Activated T-helper 1 cell treated with Interleukin-2 at 50 U/mL for 16 hours (primary cell): ENCODE measurements around the gene GRM8.

Experiments used
- DNase-seq: peaks from one replicate; pipeline ENCODE4 v3.0.0-alpha.2; 2020; ENCODE audit warnings: low read depth

Gene GRM8

DNA sequence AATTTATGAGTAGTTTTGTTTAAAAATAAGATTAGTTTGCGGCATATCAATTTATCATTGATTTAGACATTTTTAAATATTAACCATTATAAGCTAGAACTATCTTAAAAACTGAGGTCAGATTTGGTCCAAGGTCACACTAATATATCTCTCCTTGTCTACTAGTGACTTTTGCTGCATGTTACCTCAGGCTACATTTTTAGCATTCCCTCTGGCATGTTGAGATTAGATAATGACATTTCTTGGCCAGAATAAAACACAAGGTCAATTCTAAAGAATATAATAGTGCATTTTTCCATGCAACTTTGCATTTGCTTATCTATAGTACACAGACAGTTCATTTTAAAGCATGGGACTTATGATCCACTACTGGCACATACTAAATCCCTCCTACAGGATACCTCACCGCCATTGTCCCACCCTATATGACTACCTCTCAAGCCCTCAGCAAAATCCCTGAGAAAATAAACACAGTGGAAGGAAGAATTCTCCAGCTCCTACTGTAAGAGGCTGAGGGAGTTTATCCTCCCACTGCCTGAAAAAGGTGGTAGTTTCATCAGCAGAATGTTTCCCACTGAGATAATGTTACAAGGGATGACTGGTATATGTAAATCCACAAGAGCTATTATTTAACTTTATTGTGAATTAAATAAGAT, 816.4 kb downstream of the GRM8 start:
- DNase-seq: no peak

- DNase-seq: no peak
Measured at GRCh38 chr7:126426652-126427051, 826.1 kb downstream of the GRM8 start.

- no peak for DNase-seq
Measured at GRCh38 chr7:126424985-126425384, 827.8 kb downstream of the GRM8 start.

GRCh38 chr7:126419047-126419446, 833.7 kb downstream of the GRM8 start:
- no peak for DNase-seq

GRCh38 chr7:126411821-126412383, 840.8 kb downstream of the GRM8 start:
- no peak for DNase-seq

DNA sequence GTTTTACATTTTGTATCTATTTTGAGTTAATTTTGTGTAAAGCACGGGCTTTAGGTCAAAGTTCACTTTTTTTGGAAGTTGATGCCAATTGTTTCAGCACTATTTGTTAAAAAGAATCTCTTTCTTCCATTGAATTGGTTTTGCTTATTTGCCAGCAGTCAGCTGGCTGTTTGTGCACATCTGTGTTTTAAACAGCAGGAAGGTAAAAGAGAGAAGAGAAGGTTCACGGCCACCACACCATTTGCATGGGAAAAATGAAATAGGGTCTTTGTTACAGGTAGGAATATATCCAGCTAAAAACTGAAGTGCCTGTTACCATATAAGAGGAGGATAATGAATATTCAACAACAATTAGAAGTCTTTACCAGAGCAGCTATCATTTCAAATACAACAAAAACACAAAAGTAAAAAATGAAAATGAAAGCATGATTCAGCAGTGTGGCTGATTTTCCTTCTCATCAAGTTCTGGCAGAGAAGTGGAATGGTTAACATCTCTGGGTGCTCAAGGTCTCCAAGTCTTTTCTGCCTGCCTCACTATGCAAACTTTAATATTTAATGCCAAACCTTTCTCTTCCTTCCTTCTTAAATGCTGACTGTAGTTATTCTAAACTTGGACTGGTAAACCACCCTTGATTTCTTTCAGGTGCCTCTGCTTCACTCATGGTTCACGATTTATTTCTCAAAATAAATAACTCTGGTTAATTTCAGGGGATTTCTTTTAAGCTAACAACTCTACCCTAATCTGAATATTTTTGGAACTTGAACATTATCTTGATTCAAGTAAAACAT, 841.5 kb downstream of the GRM8 start:
- DNase-seq: no peak

GRCh38 chr7:126403040-126403439, 849.7 kb downstream of the GRM8 start:
- no peak for DNase-seq

DNA sequence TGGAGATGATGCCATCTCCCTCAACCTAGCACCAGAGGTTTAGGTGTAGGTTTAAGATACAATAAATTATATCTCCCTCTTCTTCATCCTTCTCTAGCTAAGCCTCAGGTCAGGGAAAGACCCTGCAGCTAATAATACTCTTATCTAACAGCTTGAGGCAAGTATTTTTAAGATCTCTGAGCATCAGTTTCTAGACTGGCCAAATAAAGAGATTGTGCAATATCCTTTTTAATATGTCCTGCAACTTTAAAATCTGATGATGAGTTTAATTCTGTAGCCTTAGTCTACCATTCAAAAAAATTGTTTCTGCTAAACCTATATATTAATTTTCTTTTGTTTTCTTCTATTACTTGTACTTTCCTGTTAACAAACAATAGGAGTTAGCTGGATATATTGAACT, 850.8 kb downstream of the GRM8 start:
- no peak for DNase-seq

- DNase-seq: no peak
Measured at GRCh38 chr7:126398851-126399529, 853.8 kb downstream of the GRM8 start.

DNA sequence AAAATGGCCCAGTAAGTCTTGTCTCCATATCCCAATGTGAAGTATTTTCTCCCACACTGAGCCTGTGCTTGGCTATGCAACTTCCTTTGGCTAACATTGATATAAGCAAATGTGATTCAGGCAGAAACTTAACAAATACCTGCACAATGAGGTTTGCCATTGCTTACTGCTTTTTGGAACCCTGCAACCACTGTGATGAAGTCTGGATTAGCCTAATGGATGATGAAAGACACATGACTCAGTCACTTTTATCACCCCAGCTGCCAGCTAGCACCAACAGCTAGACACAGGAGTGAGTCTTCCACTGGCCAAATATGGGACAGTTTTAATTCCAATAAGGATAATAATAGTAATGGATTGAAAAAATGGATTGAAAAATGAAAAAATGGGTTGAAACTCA, 854.5 kb downstream of the GRM8 start:
- no peak for DNase-seq

- no peak for DNase-seq
Measured at GRCh38 chr7:126394406-126394805, 858.3 kb downstream of the GRM8 start.
